Glomerular endothelial cell (primary cell): ENCODE data around the gene RUNX1. TPM values are rescaled to one million over a fixed set of nuclear protein-coding genes. Genes with fewer than 3 reads are reported as not detected.

Experiments
- DNase-seq: peaks from one replicate; pipeline ENCODE4 v3.0.0-alpha.2; 2011; ENCODE audit warnings: low read depth, low spot score; ENCODE audit errors: extremely low read depth
- total RNA-seq: library from RNA; depleted of rRNA; stranded (reverse); fragments of >200 nt; gene quantifications from 2 replicates; pipeline ENCODE4 v1.2.3, GENCODE V29; 2015

Gene RUNX1
- total RNA-seq, 1 donor from 2014 or later, result 11.6 TPM

DNA sequence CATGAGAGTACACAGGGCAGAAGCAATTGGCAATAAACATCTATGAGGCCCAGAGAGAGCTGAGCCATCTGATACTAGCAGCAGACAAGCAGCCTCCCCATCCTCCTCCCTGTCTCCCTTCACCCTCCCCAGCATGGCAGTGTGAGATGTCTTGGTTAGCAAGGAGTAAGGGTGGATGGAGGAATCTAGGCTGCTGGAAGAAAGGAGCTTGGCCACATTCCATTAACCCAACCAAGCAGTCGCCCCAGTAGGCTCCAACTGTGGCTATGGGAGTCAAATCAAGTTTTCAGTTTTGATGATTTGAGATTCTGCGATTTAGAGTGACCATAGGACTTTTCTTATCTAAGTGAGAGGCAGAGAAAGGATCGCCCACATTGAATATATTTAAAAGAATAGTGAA, 12.9 kb upstream of the RUNX1 start:
- DNase-seq, result no peak

DNA sequence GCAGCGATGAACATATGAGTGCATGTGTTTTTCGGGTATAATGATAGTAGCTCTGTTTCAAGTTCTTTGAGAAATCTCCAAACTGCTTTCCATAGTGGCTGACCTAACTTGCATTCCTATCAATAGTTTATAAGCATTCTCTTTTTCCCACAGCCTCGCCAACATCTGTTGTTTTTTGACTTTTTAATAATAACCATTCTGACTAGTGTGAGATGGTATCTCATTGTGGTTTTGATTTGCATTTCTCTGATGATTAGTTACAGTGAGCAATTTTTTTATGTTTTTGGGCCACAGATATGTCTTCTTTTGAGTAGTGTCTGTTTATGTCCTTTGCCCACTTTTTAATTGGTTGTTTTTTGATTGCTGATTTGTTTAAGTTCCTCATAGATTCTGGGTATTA, 10.6 kb upstream of the RUNX1 start:
- no peak for DNase-seq

DNA sequence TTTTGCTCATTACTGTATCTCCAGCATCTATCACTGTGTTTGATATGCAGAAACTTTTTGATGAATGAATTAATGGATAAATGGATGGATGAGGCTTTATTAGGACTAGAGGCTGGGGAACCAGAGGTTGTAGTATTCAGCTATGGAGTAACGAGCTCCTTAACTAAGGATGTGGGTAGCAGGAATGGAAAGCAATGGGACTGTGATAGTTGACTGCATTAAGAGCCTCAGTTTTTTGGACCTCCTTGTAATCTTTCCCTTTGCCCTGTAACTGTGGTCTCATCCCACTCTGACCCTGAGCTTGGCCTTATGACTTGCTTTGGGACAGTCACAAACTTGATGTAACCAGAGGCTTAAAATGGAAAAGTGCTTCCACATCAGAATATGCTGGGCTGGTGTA, 9.0 kb upstream of the RUNX1 start:
- no peak for DNase-seq

DNA sequence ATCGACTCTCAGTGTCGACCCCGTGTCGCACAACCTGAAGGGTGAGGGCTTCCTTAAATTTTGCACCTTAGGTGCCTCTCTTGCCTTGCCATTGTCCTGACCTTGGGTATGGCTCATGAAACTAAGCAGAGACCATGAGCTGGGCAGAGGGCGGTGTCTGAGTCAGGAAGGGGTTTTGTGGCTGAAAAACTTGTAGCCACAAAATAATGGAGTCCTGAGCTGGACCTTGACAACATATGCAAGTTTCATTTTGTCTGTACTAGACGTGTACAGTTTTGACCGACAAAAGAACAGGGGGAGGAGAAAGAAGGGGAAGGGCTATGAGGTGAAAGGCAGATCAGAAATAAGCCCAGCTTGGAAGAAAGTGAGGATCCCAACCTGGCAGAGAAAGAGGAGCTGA, 8.3 kb upstream of the RUNX1 start:
- DNase-seq, result no peak

DNA sequence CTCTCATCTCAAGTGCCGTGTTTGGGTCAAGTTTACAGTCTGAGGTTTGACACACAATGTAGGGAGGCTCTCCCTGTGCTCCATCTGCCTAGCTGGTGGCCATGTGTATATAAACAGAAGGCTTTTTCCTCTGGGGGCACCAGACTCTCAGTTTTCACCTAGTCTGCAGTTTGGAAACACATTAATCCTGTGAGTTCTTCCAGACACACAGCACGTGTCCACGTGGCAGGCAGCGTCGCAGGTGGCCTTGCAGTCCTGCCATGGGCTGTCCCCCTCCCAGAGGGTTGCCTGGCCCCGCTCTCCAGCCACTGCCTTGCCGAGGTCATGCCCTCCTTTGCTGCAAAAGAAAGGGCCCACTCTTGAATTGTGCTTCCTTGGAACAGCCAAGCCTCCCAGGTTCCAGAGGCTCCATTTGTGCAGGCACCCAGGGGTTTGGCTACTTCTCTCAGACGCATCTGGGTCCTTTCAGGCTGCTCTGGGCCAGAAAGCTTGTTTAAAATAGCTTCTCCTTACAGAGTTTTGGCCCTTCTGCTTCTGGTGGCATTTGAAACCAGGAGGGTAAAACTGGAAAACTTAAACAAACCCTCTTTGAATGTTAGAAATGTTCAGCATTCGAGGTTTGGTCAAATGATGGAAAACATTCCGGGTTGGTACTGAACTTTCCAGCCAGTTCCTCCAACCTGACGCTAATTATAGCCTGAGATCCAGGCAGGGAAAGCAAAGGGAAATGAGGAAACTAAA, 4.4 kb upstream of the RUNX1 start:
- no peak for DNase-seq

DNA sequence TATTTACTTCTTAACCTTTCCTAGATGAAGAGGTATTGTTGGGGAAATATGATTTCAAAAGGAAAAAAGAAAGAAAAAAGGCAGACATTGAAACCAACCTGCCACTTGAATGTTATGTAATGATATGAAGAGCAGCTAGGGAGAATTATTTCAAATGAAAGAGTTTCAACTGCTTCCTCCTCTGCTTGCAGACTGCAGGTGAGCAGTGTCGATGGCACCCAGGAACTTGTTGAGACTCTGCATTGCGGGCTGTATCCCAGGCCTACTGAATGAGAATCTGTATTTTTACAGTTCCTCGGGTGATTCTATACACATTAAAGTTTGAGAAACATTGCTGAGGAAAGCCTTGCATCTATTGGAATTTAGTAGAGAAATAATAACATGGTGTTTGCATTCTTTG, 3.7 kb upstream of the RUNX1 start:
- no peak for DNase-seq

DNA sequence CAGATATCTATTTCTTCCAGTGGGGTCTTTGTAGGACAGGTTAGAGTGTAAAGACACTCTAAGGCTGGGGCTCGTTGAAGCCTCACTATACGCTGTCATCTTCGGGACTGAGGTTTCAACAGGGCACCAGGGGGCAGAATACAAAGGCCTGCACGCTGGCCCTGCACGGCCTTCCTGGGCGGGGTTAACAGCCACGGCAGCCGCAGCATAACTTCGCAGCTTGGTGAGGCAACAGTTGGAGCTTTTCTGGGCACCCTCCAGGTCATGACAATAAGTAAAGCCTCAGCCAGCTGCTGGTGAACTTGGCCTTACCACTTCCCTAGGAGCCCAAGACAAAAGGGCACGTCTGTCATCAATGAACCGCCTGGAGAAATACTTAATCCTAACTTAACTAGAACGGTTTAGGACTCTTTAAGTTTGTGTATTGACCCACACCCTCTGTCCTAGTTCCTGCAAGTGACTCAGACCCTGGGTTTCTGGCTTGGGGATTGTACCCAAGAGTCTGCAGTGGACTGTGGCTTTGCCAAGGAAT, 2.3 kb upstream of the RUNX1 start:
- DNase-seq, result no peak

DNA sequence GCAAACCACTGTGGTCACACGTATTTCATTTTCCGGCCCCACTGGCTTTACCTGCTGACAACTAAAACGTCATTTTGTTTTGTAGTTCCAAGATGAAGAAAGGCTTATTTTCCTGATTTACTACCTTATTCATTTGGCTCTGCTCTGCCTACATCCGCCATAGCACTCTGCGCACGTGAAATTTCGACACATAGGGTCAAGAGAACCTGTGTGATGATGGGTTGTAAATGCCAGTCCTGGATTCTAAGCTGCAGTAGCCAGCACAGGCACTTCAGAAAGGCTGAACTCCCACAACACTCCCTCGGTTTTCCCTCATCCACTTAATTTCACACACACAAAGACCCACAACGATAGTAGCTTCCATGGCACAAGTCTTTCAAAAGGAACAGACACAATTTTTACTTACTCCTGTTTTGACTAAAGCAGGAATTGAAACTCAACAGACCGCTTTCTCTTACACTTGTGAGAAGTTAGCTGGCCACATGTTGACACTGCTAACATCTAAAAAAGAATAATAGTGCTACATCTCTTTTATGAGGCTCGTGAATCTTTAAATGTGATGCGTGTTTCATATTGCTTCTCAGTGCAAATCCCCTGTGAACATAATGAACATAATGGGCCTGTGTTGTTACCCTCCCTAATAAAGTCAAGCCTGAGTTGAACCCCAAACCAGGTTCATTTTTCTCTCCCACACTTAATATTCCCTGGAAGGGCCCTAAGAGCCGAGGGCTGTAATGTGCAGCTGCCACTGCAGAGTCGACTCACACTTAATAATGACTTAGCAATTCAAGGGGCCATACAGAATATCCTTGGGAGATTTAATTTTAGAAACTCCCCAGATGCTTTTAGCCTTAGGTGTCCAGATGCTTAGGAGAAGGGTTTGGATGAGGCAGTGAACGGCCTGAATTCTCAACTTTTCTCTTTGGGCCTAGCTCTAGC, 1.5 kb upstream of the RUNX1 start:
- no peak for DNase-seq

DNA sequence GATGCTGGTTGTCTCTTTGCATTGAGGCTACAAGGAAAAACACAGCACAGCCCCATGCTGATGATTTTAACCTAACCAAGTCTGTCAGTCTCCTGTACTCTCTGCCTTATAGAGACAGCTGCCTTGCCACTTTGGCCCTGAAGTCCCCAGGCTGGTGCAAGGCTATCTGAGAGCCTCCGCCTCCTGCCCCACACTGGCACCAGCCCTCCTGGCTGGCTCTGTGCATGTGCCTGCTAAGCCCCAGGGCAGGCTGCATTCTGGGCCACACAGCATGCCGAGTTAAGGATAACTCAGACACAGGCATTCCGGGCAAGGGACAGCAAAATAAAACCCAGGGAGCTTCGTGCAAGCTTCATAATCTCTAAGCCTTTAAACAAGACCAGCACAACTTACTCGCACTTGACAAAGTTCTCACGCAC, 910 bp downstream of the RUNX1 start:
- no peak for DNase-seq

DNA sequence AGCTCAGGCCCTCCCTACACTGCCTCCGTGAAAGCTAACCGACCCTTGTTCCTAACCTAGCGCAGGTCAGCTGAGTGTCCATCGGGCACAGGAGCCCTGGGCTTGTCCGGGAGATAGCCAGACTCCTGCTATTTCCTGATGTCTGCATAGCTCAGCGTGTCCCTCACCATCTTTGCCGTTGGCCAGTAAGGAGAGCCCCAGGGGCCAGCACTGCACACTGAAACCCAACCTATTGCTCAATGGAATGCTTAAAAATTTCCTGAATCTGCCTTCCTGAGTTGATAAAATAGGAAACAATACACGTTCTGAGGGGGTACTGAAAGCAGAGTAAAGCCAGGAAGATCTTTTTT, 2.2 kb downstream of the RUNX1 start:
- no peak for DNase-seq

DNA sequence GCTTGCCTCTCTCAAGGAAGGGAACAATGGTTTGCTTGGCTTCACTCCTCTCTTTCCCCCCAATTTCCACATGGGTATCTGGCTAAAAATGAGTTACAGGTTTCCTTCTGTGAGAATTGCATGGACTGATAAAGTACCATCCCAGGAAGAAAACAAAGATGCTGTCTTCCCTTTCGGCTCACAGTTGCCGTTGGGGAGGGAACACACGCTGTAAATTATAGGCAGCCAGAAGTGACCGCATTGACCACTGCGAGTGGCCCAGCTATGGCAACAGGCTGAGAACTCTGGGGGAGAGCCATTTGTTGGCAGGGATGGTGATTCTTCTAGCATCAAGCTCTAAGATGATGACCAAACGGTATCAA, 2.9 kb downstream of the RUNX1 start:
- DNase-seq, result no peak

DNA sequence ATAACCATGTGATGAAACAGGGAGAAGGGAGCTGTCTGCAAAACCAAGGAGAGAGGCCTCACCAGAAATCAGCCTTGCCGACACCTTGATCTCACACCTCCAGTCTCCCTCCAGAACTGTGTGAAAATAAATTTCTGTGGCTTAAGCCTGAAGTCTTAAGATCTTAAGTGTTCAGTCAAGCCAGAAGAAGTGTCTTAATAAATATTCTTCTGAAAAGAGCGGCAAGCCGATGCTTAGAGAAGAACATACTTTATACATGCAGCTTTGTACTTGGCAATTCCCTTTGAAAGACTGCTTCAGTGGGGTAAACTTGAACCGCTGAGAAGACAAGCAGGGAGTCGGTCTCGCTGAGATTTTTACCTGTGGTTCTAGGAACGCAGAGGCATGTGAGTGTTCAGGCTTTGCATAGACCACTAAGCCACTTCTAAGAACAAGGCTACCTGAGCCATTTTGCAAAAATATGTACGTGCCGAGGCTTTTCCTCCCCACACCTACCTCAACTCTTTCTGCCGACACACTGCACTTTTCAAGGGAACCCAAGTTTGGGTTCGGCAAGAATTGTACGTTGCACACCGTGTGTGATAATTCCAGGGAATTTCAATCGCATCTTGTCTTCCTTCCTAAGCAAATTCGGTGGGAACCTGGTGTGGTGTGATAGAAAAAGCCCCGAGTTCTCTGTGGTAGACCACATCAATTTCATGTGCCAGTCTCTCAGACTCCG, 3.4 kb downstream of the RUNX1 start:
- DNase-seq, result no peak

DNA sequence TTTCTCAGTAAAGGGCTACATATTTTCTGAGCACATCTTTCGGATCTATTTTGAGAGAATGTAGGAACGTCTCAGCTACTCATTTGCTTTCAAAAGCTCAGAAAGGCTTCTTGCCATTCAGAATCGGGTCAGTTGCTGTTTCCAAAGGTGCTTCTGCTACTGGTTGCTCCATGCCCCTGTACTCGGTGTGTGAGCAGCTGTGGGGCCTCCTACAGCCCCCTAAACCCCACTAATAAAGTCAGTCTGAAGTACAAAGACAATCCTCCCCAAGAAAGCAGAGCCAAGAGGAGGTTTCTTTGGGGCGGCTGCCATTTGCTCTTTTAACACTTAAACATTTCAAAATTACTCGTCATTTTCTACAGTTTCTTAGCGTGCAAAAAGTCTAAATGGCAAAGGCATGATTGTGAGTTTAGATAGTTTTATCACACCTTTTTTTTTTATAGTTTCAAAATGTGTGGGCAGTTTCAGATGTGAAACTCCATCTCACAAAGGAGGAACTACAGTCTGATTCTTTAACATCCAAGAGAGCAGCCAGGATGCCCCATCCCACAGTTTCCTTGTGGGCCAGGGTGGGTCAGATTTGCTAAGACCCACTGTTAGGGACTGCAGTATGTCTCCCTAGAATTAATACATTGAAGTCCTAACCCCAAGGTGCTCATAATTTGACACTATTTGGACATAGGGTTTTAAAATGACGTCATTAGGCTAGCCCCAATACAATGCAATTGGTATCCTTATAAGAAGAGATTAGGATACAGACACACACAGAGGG, 4.1 kb downstream of the RUNX1 start:
- DNase-seq, result no peak

DNA sequence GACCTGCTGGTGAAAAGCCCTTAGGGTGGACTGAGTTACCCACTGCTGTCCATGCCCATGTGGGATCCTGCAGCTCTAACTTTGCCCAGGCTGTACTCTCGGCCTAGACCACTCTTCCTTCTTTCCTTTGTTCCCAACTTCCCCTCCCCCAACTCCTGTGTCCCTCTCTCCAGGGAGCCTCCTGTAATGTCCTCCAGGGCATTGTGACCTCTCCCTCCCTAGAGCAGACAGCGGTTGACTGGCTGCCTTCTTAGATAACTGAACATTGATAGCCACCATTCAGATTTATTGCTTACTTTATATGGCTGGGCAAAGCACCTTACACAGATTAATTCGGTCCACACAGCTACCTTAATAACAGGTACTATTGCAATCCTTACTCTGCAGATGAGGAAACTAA, 5.0 kb downstream of the RUNX1 start:
- DNase-seq, result no peak

DNA sequence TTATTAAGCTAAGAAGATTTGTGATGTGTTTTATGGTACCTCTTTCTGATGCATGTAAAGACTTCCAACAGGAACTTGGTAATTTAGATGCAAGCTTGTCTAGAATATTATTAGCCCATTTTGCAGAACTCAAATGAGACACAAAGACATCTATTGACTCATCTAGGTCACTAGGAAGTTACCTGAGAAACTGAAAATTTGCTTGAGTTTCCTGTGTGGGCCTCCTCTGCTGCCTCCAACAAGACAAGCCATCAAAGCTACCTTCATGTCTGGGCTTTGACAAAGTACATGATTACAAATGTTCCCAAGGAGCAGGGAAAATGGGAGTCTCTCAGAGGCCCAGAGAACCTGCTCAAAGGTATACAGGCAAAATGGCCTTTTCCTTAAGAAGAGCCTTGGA, 5.6 kb downstream of the RUNX1 start:
- no peak for DNase-seq

DNA sequence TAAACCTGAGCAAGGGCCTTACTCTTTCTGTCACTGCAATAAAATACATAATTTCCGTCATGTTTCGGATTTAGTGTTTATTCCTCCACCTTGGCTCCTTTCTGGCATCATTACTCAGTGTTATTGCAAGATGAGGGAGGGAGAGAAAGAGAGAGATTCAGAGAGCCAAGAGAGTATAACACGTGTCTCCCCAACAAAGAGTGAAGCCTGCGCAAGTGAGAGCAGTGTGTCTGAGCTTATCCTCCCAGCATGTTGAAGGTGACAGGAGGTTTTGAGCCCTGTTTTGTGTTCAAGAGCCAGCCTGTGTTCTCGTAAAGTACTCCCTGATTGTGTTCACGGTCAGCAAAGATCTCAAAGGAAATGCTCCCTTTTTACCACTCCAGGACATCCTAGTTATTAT, 6.3 kb downstream of the RUNX1 start:
- DNase-seq, result no peak

DNA sequence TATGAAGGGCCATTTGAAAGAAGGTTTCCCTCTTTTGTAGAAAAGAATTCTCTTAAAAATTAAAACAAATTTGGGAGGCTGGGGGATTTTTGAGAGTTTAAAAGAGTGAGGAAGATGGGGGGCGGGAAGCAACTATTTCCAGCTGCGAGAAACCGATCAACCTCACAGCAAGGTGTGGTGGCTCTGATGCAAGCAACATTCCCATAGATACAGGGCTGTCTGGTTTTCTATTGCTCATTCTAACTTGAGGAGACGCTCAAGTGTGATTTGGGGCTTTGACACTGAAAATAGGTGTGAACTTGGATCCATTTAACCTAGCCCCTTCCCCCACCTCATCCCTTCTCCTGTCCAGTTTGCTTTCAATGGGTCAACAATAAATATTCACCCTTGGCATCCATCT, 7.2 kb downstream of the RUNX1 start:
- DNase-seq, result no peak

DNA sequence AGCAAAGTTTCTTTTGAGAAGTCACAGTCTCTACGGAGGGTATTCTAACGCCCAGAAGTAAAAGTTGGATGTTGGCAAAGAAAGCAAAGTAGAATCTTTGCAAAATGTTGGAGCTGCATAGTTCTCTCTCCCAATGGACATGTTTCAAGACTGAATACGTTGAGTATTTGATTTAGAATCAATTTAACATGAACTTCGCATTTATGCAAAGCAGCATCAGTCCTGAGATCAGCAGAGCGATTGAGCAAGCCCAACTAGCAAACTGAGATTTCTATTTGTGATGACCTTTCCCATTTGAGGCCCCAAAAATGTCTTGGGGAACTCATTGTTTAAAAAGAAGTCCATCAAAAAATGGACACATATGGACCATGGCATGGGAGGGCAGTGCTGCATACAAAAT, 8.0 kb downstream of the RUNX1 start:
- DNase-seq, result no peak

DNA sequence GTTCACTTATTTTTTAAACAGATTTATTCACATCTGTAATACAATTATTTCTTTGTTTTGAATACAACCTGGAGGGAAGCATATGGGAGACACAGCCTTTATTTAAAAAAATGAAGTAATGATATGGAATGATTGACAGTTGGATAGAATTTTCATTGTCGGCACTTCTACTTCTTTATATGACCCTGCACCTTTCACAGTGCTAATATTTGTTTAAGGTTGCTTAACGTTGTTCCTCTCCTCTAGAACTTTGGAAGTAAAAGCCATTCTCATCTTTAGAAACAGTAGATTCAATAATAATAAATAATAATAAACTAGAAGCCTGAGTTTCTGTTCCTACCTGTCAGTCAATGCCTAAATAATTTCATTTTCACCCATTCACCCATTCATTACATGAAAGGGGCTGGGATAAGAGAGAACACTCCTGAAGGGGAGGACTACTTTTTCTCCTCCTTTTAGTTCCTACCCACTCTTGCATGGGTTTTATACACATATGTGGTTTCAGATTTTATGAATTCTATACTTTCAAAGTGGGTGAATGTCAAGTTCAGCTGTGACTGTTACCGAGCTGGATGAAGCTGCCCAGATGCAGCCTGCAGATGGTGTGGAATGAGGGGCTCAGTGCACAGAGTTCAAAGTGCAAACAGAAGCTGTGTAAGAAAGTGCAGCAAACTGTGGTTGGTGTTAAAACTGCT, 9.4 kb downstream of the RUNX1 start:
- DNase-seq, result no peak

DNA sequence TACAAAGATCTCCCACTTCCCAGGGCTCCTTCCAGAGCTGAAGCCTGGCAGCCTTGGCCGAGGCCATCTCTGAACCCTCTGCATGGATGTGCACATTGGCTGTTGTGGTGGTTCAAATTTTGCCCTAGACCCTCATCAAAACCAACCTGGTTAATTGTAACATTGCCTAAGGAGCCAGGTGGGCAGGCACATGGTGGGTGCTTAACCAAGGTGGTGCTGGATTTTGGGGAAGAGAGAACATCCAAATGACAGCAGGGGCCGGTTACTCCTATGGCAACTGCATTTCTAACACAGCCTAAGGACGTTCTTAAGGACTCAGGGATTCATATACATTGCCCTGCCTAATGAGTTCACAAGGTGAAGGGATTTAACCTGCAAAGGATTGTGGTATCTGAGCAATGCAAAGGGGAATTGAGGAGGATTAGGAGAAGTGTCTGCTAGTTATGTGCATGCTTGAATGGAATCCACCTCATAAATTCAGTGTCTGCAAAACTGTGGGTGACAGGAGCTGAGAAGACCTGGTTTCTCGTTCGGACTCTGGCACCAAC, 10.3 kb downstream of the RUNX1 start:
- DNase-seq, result no peak
